NOMO-1 treated with dmso at 0.1 percent for 144 hours (cell line): Measurements from ENCODE around the gene MMP3.
"Not testable (repeated sequence)": the region's sequence is repeated elsewhere in the genome, so short reads cannot be mapped to it uniquely, and the experiment has no call there.

Experiments
- DNase-seq: peaks from one replicate; lab custom pipeline; 2025; ENCODE audit not compliant: unreplicated experiment; lab: John Stamatoyannopoulos, UW

Gene MMP3

DNA sequence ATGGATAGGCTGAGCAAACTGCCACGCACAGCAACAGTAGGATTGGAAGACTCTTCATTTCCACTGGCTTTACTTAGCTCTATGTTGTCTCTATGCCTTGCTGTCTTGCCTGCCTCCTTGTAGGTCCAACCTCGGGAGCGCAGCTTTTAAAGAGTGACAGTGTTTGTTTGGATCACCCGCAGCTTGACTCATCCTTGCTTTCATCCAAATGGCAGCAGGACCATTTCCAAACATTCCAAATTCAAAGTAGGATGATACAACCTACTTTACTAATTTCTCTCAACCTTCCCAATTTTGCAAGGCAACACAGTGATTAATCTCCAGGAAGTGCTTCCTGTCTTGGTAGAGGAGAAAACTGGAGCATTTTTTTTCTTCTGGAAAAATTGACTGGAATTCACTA lies at the start of gene MMP3:
Gene MMP3, minus strand, starts transcription at position 121 of the 400 bp plus-strand sequence. Its CDS starts 63 bp downstream, at position 58.
- DNase-seq, result no peak

DNA sequence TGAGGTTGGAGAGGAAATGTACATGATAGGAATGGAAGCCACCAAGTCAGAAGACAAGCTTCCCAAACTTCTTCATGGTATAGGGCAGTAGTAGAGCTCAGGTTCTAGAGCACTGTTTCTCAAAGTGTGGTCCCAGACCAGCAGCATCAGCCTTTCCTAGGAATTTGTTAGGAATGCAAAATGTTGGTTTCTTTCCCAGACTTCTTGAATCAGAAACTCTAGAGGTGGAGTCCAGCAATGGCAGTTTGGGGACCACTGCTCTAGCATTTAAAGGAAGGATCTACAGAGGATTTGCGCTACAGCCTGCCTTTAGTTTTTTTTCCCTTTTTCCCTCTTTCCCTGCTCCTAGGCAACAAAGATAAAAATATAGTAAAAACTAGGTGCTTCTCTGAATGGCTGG lies 48.3 kb upstream of the MMP3 start:
- no peak for DNase-seq

DNA sequence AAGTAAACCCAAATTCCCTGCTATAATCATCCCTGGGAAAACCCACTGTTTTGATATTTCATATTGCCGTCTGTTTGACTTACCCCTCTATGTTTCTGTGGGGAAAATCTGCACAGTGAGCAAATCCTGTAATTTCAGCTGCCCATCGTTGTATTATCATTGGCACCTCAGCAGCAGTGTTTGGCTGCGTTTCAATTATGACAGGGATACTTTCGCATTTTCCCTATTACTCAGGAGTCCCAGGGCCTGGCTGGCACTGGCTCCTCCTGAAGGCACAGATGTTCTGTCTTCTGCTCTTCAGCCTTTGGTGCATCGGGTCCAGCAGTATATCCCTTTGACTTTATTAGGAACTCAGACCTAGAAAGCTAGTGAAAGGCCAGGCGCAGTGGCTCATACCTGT lies 43.6 kb upstream of the MMP3 start:
- no peak for DNase-seq

DNA sequence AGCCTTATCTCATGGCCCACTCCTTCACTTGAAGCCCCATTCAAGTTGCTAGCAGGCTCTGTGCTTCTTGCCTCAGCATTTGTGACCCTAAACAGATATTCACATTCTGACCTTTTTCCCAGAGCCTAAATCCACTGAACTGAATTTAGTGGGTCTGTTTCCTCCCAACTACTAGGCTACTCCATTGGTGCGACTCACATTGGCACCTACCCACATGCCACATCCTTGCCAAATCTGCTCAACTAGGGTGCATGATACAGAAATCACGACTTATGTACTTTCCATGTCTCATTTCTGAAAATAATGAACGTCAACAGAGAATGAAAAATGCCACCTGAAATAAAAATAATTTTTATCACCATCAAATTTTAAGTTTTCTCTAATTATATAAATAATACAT lies 39.7 kb upstream of the MMP3 start:
- DNase-seq, result no peak

DNA sequence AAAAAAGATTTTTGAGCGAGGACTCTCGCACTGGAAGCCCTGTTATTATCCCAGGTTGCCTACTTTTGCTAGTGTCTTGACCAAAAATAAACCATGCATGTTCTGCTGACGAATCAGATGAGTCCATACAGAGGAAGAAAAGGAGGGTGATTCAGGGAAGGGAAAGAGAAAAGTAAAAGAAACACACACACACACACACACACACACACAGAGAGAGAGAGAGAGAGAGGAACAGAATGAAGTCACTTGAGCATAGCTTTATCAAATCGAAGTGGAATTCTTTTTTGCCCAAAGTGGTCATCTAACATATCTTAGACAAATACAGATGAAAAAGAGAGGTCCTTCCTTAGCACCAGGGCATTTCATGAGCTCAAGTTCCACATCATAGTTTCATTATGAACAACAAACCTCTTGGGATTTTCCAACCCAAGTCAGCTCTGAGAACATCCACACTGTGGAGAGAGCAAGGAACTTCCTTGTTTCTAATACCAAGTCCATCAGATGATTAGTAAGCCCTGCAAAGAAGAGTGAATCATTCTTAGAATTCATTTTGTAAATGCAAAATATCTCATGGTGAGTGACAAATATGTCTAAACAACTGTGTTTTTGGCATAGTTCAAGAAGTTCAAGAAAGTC lies 39.1 kb upstream of the MMP3 start:
- DNase-seq, result no peak

DNA sequence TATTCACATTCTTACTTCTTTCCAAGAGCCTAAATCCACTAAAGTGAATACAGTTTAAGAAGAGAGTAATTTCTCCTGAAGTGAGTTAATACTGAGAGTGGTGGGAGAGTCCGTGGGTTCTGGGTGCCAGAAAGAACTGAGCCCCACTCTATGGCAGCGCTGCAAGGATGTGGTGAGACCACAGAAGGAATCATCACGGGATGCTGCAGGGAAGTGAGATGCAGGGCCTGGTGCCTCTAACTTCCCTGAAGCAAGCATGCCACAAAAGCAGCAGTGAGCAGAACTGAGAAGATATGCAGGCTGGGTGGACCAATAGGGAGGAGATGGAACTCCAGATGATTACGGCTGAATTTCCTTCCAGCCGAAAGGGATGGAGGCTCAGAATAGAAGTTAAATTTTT lies 36.4 kb upstream of the MMP3 start:
- DNase-seq, result no peak

DNA sequence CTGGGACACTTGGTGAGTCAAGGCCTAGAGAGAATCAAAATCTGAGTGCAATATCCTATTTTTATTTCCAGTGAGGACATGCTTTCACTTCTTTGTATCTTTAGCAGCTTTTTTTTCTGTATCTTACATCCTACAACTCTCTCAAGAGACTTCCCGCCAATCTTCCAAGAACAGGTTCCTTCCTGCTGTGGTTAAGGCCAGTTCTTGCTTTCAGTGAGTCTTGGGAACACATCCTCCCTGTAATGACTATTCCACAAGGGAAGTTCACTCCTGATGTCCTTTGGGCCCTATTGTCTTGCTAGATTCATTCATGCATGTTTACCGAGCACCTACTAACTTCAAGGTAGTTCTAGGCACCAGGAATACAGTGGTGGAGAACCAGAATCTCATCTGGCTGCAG lies 35.2 kb upstream of the MMP3 start:
- no peak for DNase-seq

DNA sequence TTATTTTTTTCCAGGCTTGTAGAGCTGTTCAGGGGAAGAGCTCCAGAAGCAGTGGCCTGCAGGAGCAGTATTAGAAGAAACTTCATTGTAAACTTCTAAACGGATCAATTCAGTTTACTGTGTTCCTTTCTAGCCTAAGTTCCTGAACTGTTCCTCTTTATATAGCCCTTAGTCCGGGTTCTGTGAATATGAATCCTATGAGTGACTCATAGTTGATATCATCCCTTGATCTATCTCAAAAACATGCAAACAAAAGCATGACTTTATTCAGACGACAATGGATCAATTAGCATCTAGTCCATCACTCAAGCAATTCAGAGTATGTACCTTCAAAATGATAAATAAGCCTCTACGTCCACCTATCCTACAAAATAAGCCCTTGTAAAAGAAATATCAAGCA lies 31.4 kb upstream of the MMP3 start, which contains the start of gene MMP12:
Gene MMP12, minus strand, starts transcription at position 131 of the 400 bp plus-strand sequence. Its CDS starts 45 bp downstream, at position 86.
- DNase-seq, result no peak

DNA sequence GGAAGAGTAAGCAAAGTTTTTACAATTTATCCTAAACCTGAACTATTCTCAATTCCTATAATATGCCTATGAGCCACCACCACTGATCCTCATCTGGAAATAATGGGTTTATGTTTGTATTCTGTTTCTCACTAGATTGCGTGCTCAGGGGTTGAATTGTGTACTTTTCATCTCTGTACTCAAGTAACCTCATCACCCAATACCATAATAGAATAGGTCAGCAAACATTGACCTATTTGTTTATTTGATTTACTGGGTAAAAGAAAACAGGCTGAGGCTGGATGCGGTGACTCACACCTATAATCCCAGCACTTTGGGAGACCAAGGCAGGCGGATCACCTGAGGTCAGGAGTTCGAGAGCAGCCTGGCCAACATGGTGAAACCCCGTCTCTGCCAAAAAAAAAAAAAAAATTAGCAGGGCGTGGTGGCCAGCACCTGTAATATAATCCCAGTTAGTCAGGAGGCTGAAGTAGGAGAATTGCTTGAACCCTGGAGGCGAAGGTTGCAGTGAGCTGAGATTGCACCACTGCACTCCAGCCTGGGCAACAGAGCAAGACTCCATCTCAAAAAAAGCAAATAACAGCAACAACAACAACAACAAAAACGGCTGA lies 26.1 kb upstream of the MMP3 start:
- not testable (repeated sequence) for DNase-seq

DNA sequence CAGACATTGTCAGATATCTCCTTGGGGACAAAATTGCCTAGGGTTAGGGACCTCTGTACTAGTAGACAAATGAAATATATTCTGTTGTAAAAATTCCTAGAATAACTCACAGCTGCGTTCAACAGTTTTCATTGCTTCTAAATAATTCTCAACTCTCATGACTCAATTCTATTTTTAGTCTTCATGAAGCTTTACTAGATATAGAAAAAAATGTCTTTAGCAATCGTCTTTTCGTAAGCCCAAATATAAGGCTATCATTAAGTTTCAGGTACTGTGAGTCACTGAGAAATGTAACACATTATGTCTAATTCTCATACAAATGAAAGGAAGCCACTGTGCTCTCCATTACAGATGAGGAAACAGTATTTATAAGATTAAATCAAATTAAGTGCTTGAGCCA lies 24.9 kb upstream of the MMP3 start:
- DNase-seq, result no peak

DNA sequence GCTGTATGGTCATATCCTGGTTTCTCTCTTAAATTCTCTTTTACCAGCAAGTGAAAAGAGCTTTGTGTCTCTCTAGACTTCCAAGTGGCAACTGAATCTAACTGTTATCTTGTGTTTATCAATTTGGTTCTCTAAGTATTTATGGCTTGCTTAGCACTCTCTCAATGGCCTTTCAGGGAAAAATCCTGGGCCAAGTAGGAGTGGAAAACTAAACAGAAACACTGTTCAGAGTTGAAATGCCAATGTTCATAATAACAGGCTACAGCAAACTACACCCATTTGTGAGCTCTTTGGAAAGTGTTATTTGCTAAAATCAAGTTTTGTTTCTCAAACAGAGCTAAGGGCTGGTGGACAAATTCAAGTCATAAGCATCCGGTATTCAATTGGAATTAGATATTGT lies 21.3 kb upstream of the MMP3 start:
- DNase-seq, result no peak

DNA sequence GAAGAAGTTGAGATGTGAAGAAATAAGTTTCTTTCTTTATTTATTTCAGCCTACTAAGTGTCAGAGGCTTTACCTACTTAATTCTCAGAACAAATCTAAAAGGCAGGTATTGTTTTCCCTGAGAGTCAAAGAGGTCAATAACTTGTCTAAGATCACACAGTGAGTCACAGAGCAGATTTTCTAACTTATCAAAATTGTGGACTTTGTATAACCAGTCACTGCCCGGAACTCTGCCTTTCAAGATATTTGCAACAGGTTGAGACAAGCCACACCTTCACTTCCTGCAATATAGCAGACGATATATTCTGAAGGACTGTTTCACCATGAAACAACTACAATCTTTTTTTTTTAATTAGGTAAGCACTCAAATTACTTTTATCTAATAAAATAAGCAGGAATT lies 10.5 kb upstream of the MMP3 start:
- no peak for DNase-seq

DNA sequence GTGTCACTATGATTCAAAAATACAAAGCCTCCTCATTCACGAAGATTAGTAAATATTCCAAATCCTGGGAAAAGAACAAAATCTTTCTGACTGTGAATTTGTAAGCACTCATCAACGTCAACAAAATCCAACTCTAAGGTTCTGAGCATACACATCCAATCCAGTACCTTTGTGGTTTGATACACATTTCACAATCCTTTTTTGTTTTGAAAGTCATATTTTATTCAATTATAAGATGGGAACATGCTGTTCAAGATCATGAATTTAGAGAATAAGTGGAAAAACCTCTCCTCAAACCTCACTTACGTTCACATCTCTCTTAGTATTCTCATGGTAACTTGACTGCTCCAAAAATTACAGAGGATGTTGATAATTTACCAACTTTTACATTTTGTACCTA lies 9.6 kb upstream of the MMP3 start:
- no peak for DNase-seq

DNA sequence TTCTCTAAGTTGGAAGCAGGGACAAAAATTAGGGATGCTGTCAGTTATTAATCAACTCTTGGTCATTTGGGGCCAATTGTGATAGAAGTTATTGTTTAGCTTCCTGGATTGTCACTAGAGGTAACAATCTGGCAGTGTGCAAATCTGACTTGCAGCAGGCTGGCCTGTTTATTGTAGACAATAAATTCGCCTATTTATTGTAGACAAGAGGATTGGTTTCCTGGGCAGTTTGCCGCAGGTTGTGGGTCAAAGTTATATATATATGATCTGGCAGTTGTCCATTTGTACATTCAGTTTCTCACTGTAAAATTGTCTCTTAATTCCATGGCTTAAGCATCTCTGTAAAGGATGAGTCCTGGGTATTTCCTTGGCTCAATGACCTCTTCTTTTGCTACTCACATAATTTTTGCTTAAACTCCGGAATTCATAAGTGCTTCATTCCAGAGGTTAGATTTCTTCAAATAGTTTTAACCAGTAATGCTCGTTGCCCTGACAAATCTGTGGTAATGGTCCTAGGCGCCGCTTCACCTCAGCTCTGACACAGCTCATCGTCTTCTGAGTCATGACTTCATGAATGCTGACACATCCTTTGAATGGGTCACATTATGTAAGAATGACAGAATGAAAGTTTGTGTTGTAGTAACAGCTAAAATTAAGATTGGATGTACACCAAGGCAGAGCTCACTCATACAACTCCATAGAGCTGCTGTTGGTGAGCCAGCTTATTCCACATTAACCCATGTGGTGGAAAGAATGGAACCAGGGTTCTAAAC lies 7.8 kb upstream of the MMP3 start:
- no peak for DNase-seq

DNA sequence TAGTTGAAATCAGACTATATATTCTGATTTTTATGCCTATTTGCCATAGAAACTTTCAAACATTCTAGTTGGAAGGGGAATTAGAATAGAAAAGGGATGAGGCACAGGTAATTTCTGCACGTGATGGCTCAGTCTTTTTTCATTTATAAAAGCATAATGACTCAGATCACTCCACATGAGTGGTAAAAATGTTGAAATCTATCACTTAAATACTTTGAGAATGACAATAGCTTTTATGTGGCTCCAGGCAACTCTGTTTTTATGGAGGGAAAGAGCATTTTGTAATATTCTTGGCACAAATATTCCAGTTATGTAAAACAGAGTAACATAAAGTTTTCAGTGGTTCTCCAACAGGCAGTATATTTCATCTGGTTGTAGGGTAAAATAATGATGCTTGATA lies 5.9 kb upstream of the MMP3 start:
- DNase-seq, result no peak

DNA sequence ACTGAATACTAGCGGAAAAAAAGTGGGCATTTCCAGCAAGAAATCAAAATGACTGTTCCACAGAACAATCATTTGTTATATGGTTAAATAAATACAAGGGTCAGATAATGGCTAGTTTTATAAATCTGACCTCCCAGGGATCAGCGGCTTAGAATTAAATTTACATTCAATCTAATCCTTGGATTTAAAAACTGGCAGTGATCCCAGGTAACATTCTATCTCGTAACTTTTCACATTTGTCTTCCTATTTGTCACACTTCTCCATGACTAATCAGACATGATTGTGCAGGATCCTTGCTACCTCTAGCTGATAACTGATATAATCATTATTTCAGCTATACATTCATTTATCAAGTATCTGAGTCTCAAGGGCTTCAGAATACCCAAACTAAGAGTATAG lies 2.9 kb upstream of the MMP3 start:
- no peak for DNase-seq

DNA sequence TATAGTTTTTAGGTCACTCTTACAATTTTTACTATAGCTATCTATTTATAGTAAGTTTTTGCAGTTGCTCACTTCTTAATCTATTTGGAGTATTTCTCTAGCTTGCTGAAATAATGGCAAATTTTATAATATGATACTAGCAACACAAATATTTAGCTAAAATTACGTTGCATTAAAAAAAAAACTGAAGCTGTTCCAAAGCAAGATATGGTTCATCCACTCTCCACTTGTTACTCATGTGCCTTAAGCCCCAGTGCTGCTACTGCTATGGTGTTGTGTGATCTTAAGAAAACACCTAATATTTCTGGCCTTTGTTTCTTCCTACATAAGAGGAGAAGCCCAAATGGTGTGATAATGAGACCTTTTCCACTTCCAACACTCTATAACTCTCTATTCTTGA lies 479 bp downstream of the MMP3 start:
- no peak for DNase-seq

DNA sequence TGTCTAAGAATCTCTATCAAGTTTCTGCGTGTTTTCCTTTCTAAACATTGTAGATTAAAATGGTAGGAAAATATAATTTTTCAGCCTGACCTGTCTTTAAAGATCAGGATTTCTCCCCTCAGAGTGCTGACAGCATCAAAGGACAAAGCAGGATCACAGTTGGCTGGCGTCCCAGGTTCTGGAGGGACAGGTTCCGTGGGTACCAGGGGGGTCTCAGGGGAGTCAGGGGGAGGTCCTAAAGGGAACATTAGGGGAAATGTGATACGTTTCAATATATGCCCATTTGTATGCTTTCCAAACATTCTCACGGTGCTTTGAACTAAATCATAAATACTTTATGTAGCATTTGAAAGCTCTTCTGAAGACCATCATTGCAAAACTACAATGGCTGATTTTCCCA lies 3.4 kb downstream of the MMP3 start:
- DNase-seq, result no peak

DNA sequence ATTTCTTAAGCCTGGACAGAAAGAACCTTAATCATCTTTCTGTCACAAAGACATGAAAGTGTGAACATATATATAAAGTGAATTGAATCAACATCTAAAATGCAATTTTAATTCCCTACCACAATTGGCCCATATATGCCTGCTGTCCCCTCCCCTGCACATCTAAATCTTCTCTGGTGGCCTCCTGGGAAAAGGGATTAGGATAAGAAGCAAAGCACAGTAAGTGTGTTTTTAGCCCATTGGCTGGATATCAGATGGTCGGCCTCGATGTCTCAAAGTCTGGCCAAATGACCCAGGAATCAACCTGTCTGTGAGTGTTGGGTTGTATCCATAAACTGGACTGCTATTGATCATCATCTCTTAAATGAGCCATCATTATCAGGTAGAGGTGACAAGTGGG lies 5.8 kb downstream of the MMP3 start:
- DNase-seq, result no peak

DNA sequence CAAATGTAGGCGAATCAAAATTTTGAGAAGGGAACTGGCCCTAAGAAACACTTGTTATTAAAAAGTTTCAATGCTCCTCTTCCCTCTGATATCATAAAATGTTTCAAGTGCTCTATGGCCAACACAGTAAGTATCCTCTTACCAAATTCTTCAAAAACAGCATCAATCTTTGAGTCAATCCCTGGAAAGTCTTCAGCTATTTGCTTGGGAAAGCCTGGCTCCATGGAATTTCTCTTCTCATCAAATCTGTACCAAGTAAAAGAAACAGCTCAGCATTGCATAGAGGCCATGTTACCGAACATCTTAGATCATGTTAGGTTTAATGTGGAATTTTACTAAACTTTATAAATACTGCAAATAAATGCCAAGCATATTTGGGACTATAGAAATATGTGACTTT lies 6.3 kb downstream of the MMP3 start:
- DNase-seq, result no peak

DNA sequence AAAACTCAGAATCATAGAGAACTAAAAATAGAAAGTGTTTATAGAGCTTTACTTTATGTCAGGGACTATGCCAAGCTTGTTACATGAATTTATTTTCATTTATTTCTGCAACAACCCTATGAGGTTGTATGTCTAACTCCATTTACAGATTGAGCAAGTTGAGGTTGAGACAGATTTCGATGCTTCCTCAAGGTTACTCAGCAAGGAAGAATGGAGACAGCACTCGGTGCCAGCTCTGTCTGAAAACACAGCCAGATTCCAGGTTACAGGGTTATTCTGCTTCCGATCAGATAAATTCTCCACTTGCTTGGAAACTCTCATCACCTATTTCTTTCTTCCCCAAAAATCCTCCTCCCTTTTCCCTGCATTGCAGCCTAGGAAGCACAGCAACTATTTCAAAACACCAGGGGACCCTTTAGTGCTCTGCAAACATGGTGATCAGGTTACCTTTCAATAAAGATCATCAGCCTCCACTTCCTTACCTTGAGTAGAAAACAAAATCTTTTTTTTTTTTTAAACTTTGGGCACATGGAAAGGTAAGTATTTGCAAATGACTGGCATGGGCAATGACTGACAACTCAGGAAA lies 7.0 kb downstream of the MMP3 start:
- DNase-seq, result no peak

DNA sequence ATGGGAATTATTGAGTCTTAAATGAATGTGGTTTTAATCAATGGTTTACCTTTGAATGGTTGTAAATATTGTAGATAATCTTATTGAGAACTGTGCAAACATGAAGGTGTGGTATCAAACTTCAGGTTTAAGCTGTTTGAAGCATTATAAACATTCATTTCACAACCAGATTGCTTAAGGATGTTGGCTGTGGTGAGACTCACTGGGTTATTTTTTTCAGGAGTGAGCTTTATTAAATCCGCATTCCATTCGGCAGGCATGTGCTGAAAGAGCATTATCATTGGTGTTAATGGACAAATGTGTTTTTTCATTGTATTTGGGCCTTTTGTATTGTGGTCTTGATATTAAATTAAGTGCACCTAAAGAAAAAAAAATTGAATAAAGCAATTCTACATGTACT lies 9.7 kb downstream of the MMP3 start:
- DNase-seq, result no peak
